Neural cell (in vitro differentiated cells): ENCODE data around the gene PLA2G15. TPM values are rescaled to one million over a fixed set of nuclear protein-coding genes. Genes with fewer than 3 reads are reported as not detected.

Source experiments
- H2AFZ ChIP-seq: fragments of 200-600, 300-800 bp; sonication (generic), shearing (Covaris generic); 2 replicates; pipeline ENCODE4 v1.6.0; 2014; ENCODE audit warnings: low read depth, mild to moderate bottlenecking, antibody characterized with exemption, low read length, moderate library complexity
- H3F3A ChIP-seq: fragments of 200-600 bp; shearing (Covaris generic); 2 replicates; pipeline ENCODE4 v1.6.1; 2016; ENCODE audit warnings: mild to moderate bottlenecking, moderate library complexity, mixed read lengths, antibody characterized with exemption, low read length; ENCODE audit not compliant: insufficient read depth, poor library complexity, severe bottlenecking
- H3K27ac ChIP-seq: fragments of 200-600, 300-800 bp; sonication (generic), shearing (Covaris generic); 2 replicates; pipeline ENCODE4 v1.5.1; 2014; ENCODE audit warnings: mild to moderate bottlenecking, low read length, moderate library complexity
- H3K27me3 ChIP-seq: fragments of 300-800, 200-600 bp; sonication (generic), shearing (Covaris generic); 2 replicates; pipeline ENCODE4 v1.6.0; 2014; ENCODE audit warnings: mild to moderate bottlenecking, low read depth, low read length, moderate library complexity; ENCODE audit not compliant: insufficient read depth
- H3K36me3 ChIP-seq: fragments of 300-800, 200-600 bp; sonication (generic), shearing (Covaris generic); 2 replicates; pipeline ENCODE4 v1.5.1; 2014; ENCODE audit warnings: mild to moderate bottlenecking, antibody characterized with exemption, low read length, moderate library complexity; ENCODE audit not compliant: insufficient read depth
- H3K4me2 ChIP-seq: fragments of 300-800, 200-600 bp; sonication (generic), shearing (Covaris generic); 2 replicates; pipeline ENCODE4 v1.6.0; 2014; ENCODE audit warnings: mild to moderate bottlenecking, low read length
- H3K4me3 ChIP-seq: fragments of 300-800, 200-600 bp; sonication (generic), shearing (Covaris generic); 2 replicates; pipeline ENCODE4 v1.5.1; 2014; ENCODE audit warnings: mild to moderate bottlenecking, low read length, moderate library complexity
- H3K79me2 ChIP-seq: fragments of 200-600 bp; shearing (Covaris generic); replicated peaks from 2 replicates; pipeline ENCODE4 v1.6.0; 2014; ENCODE audit warnings: mild to moderate bottlenecking, low read length, moderate library complexity; ENCODE audit not compliant: insufficient read depth
- H3K9ac ChIP-seq: fragments of 300-800, 200-600 bp; sonication (generic), shearing (Covaris generic); 2 replicates; pipeline ENCODE4 v1.6.1; 2016; ENCODE audit warnings: mild to moderate bottlenecking, low read length, mixed read lengths
- H3K9me2 ChIP-seq: fragments of 200-600 bp; shearing (Covaris generic); 2 replicates; pipeline ENCODE4 v1.6.1; 2016; ENCODE audit warnings: mild to moderate bottlenecking, low read length, mixed read lengths; ENCODE audit not compliant: insufficient read depth
- H3K9me3 ChIP-seq: fragments of 200-600, 300-800 bp; sonication (generic), shearing (Covaris generic); 2 replicates; pipeline ENCODE4 v1.6.1; 2016; ENCODE audit warnings: mild to moderate bottlenecking, mixed run types, low read length, moderate library complexity, mixed read lengths
- H4K20me1 ChIP-seq: fragments of 200-600 bp; shearing (Covaris generic); 2 replicates; pipeline ENCODE4 v1.6.1; 2016; ENCODE audit warnings: mild to moderate bottlenecking, mixed run types; ENCODE audit not compliant: insufficient read depth
- EP300 ChIP-seq: fragments of 450-650 bp; conservative IDR thresholded peaks from 2 replicates; pipeline ENCODE4 v1.6.1; 2014; ENCODE audit warnings: antibody characterized with exemption, mild to moderate bottlenecking, moderate library complexity; ENCODE audit not compliant: poor library complexity, severe bottlenecking
- EZH2 ChIP-seq: fragments of 200-600, 300-800 bp; shearing (Covaris generic), sonication (generic); IDR thresholded peaks from 2 replicates; pipeline ENCODE4 v1.6.1; 2014; ENCODE audit warnings: antibody characterized with exemption, low read length, borderline replicate concordance, mild to moderate bottlenecking; ENCODE audit not compliant: insufficient read depth, poor library complexity, severe bottlenecking
- MXI1 ChIP-seq: fragments of 450-650 bp; conservative IDR thresholded peaks from 2 replicates; pipeline ENCODE4 v1.6.1; 2014; ENCODE audit warnings: antibody characterized with exemption, mild to moderate bottlenecking; ENCODE audit not compliant: poor library complexity, severe bottlenecking
- POLR2AphosphoS5 ChIP-seq: IDR thresholded peaks from 2 replicates; pipeline ENCODE4 v1.6.1; 2012
- RAD21 ChIP-seq: fragments of 450-650 bp; conservative IDR thresholded peaks from 2 replicates; pipeline ENCODE4 v1.6.1; 2014; ENCODE audit warnings: antibody characterized with exemption, mild to moderate bottlenecking, moderate library complexity
- SMC3 ChIP-seq: fragments of 450-650 bp; conservative IDR thresholded peaks from 2 replicates; pipeline ENCODE4 v1.6.1; 2014; ENCODE audit warnings: antibody characterized with exemption, mild to moderate bottlenecking, moderate library complexity; ENCODE audit not compliant: poor library complexity
- TAF1 ChIP-seq: IDR thresholded peaks from 2 replicates; pipeline ENCODE4 v1.6.1; 2012; ENCODE audit warnings: low read depth
- polyA plus RNA-seq: library from polyadenylated mRNA; depleted of rRNA; stranded (reverse); fragments of >200 nt; gene quantifications from 2 replicates; pipeline ENCODE4 v1.2.3, GENCODE V29; 2014
- TF ChIP-seq, protein P1 (sequence below): IDR thresholded peaks from 2 replicates; pipeline ENCODE4 v1.6.1; 2012; ENCODE audit warnings: borderline replicate concordance
- TF ChIP-seq, protein P2 (sequence below): fragments of 450-650 bp; IDR thresholded peaks from 2 replicates; pipeline ENCODE4 v1.5.1; 2014; ENCODE audit warnings: antibody characterized with exemption, mild to moderate bottlenecking, moderate library complexity; ENCODE audit not compliant: poor library complexity, severe bottlenecking

The PLA2G15 gene
- polyA plus RNA-seq, 1 donor from 2014 or later = 19.6 TPM

DNA sequence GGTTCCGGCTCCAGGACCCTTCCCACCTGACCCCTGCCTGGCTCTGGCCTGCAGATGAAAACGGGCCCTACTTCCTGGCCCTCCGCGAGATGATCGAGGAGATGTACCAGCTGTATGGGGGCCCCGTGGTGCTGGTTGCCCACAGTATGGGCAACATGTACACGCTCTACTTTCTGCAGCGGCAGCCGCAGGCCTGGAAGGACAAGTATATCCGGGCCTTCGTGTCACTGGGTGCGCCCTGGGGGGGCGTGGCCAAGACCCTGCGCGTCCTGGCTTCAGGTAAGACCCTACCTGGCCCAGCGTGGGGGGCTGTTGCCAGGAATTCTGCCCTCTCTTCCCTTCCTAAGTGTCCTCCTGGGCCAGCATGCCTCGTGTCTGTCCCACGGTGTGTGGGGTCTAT, 10.5 kb downstream of the PLA2G15 start:
- no peaks in the 10 kb centered on the region for H3K79me2 ChIP-seq
- H3K9me3 ChIP-seq = no peaks in the 10 kb centered on the region

DNA sequence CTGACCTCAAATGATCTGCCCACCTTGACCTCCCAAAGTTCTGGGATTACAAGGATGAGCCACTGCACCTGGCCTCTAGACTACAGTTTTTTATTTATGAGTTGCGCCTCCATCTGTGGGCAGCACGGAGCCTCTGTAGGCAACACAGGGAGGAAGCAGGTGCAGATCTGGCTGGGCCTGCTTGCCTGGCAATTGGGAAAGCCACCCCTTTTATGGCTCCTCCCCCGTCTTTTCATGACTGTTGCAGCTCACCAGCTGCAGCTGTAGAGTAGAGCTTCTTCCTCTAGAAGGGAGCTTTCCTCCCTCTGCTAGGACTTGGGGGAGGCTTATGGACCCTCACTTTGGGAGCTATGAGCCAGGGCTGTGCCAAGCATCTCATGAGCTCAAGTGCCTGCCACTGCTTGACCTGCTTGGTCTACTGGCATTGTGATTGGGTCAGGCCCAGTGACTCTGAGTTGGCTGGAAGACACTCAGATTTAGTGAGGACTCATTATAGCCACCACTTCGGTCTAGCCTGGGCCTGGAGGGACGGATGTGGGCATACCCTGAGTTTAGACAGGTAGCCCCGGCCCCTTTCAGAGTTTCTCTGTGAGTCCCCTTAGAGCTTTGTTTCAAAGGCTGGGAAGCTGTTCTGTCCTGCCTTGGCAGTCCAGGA, 12.2 kb downstream of the PLA2G15 start:
- no peak overlapping the region for H3K27ac ChIP-seq
- no peak overlapping the region for H3K4me2 ChIP-seq
- no peak overlapping the region for H3K4me3 ChIP-seq
- no peaks in the 10 kb centered on the region for H3F3A ChIP-seq
- H3K9ac ChIP-seq = no peak overlapping the region
- H4K20me1 ChIP-seq = no peaks in the 10 kb centered on the region
- no peaks in the 10 kb centered on the region for H3K27me3 ChIP-seq
- H3K79me2 ChIP-seq = no peaks in the 10 kb centered on the region
- no peaks in the 10 kb centered on the region for H3K36me3 ChIP-seq
- no peak overlapping the region for H2AFZ ChIP-seq
- TF ChIP-seq POLR2AphosphoS5 (no peak), EZH2 (no peak), RAD21 (no peak), EP300 (no peak), SMC3 (no peak)
- TF ChIP-seq, protein P1, sequence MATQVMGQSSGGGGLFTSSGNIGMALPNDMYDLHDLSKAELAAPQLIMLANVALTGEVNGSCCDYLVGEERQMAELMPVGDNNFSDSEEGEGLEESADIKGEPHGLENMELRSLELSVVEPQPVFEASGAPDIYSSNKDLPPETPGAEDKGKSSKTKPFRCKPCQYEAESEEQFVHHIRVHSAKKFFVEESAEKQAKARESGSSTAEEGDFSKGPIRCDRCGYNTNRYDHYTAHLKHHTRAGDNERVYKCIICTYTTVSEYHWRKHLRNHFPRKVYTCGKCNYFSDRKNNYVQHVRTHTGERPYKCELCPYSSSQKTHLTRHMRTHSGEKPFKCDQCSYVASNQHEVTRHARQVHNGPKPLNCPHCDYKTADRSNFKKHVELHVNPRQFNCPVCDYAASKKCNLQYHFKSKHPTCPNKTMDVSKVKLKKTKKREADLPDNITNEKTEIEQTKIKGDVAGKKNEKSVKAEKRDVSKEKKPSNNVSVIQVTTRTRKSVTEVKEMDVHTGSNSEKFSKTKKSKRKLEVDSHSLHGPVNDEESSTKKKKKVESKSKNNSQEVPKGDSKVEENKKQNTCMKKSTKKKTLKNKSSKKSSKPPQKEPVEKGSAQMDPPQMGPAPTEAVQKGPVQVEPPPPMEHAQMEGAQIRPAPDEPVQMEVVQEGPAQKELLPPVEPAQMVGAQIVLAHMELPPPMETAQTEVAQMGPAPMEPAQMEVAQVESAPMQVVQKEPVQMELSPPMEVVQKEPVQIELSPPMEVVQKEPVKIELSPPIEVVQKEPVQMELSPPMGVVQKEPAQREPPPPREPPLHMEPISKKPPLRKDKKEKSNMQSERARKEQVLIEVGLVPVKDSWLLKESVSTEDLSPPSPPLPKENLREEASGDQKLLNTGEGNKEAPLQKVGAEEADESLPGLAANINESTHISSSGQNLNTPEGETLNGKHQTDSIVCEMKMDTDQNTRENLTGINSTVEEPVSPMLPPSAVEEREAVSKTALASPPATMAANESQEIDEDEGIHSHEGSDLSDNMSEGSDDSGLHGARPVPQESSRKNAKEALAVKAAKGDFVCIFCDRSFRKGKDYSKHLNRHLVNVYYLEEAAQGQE = no peak
- H3K9me2 ChIP-seq = no peaks in the 10 kb centered on the region
- no peaks in the 10 kb centered on the region for H3K9me3 ChIP-seq

More for the DNA sequence above, 10.5 kb downstream of the PLA2G15 start:
- H3K27me3 ChIP-seq = no peaks in the 10 kb centered on the region
- H2AFZ ChIP-seq = no peak overlapping the region
- H4K20me1 ChIP-seq = no peaks in the 10 kb centered on the region
- H3K4me2 ChIP-seq = no peak overlapping the region
- H3K27ac ChIP-seq = no peak overlapping the region
- no peaks in the 10 kb centered on the region for H3F3A ChIP-seq
- TF ChIP-seq RAD21 (no peak), SMC3 (no peak), EP300 (no peak), TAF1 (no peak), EZH2 (no peak), MXI1 (no peak)
- TF ChIP-seq, protein P1 = no peak
- TF ChIP-seq, protein P2, sequence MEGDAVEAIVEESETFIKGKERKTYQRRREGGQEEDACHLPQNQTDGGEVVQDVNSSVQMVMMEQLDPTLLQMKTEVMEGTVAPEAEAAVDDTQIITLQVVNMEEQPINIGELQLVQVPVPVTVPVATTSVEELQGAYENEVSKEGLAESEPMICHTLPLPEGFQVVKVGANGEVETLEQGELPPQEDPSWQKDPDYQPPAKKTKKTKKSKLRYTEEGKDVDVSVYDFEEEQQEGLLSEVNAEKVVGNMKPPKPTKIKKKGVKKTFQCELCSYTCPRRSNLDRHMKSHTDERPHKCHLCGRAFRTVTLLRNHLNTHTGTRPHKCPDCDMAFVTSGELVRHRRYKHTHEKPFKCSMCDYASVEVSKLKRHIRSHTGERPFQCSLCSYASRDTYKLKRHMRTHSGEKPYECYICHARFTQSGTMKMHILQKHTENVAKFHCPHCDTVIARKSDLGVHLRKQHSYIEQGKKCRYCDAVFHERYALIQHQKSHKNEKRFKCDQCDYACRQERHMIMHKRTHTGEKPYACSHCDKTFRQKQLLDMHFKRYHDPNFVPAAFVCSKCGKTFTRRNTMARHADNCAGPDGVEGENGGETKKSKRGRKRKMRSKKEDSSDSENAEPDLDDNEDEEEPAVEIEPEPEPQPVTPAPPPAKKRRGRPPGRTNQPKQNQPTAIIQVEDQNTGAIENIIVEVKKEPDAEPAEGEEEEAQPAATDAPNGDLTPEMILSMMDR = no peak
- no peaks in the 10 kb centered on the region for H3K9me2 ChIP-seq
- H3K36me3 ChIP-seq = no peaks in the 10 kb centered on the region
- no peak overlapping the region for H3K9ac ChIP-seq
- no peak overlapping the region for H3K4me3 ChIP-seq
